Type B pancreatic cell (in vitro differentiated cells): ENCODE results near the gene CPN2. TPM values are rescaled to one million over a fixed set of nuclear protein-coding genes. Genes with fewer than 3 reads are reported as not detected.

Experiments
- DNase-seq: peaks from one replicate; pipeline ENCODE4 v3.0.0; 2021; ENCODE audit warnings: mixed read lengths; ENCODE audit not compliant: unreplicated experiment; ENCODE audit errors: extremely low spot score
- H3K27ac Mint-ChIP-seq: 2 replicates; pipeline ENCODE4 v1.8.0; 2021; ENCODE audit warnings: mild to moderate bottlenecking, mixed read lengths
- H3K27me3 Mint-ChIP-seq: 2 replicates; pipeline ENCODE4 v1.8.0; 2021; ENCODE audit warnings: mixed read lengths
- H3K36me3 Mint-ChIP-seq: 2 replicates; pipeline ENCODE4 v1.8.0; 2021; ENCODE audit warnings: mixed read lengths
- H3K4me1 Mint-ChIP-seq: one replicate; pipeline ENCODE4 v1.8.0; 2021; ENCODE audit warnings: mixed read lengths; ENCODE audit not compliant: unreplicated experiment
- H3K4me3 Mint-ChIP-seq: 2 replicates; pipeline ENCODE4 v1.8.0; 2021; ENCODE audit warnings: mild to moderate bottlenecking, mixed read lengths
- H3K9me3 Mint-ChIP-seq: 2 replicates; pipeline ENCODE4 v1.8.0; 2021; ENCODE audit warnings: mixed read lengths
- CTCF ChIP-seq: fragments of 200-600 bp; sonication (generic); conservative IDR thresholded peaks from 2 replicates; pipeline ENCODE4 v1.5.0; 2021; ENCODE audit warnings: antibody characterized with exemption, mild to moderate bottlenecking
- total RNA-seq: library from RNA; stranded (reverse); gene quantifications from 2 replicates; pipeline ENCODE4 v1.2.1, GENCODE V29; 2021; ENCODE audit warnings: low replicate concordance

Gene CPN2
- total RNA-seq, 1 donor from 2014 or later, result not detected

GRCh38 chr3:194306109-194306686 lies 44.9 kb downstream of the CPN2 start:
- Mint-ChIP-seq H3K27ac (no peak overlapping the region), H3K4me3 (no peak overlapping the region), H3K27me3 (peaks cover 6% of the 10 kb centered on the region), H3K4me1 (peaks cover 40% of the 10 kb centered on the region), H3K36me3 (peaks cover 17% of the 10 kb centered on the region), H3K9me3 (no peaks in the 10 kb centered on the region)
- DNase-seq, result no peak
- no peak for TF ChIP-seq CTCF

GRCh38 chr3:194305356-194306108 lies 45.6 kb downstream of the CPN2 start:
- peaks cover 6% of the 10 kb centered on the region for H3K27me3 Mint-ChIP-seq
- no peak for TF ChIP-seq CTCF
- H3K4me3 Mint-ChIP-seq, result no peak overlapping the region
- H3K4me1 Mint-ChIP-seq, result peaks cover 40% of the 10 kb centered on the region
- H3K36me3 Mint-ChIP-seq, result peaks cover 12% of the 10 kb centered on the region
- no peak overlapping the region for H3K27ac Mint-ChIP-seq
- H3K9me3 Mint-ChIP-seq, result no peaks in the 10 kb centered on the region
- no peak for DNase-seq

GRCh38 chr3:194304186-194304917 lies 46.8 kb downstream of the CPN2 start:
- H3K27me3 Mint-ChIP-seq, result peaks cover 6% of the 10 kb centered on the region
- H3K4me3 Mint-ChIP-seq, result no peak overlapping the region
- peaks cover 12% of the 10 kb centered on the region for H3K36me3 Mint-ChIP-seq
- no peak for DNase-seq
- TF ChIP-seq CTCF, result no peak
- no peak overlapping the region for H3K27ac Mint-ChIP-seq
- H3K9me3 Mint-ChIP-seq, result no peaks in the 10 kb centered on the region
- peaks cover 39% of the 10 kb centered on the region for H3K4me1 Mint-ChIP-seq

- Mint-ChIP-seq H3K9me3 (no peaks in the 10 kb centered on the region), H3K36me3 (peaks cover 9% of the 10 kb centered on the region), H3K27me3 (peaks cover 4% of the 10 kb centered on the region), H3K27ac (no peak overlapping the region), H3K4me1 (peaks cover 36% of the 10 kb centered on the region), H3K4me3 (no peak overlapping the region)
- DNase-seq, result no peak
- no peak for TF ChIP-seq CTCF
Measured at GRCh38 chr3:194303749-194304148, 47.4 kb downstream of the CPN2 start.

GRCh38 chr3:194301730-194302129 lies 49.4 kb downstream of the CPN2 start:
- H3K27me3 Mint-ChIP-seq, result peaks cover 3% of the 10 kb centered on the region
- no peak for TF ChIP-seq CTCF
- no peak overlapping the region for H3K4me3 Mint-ChIP-seq
- no peak for DNase-seq
- no peaks in the 10 kb centered on the region for H3K9me3 Mint-ChIP-seq
- peaks cover 26% of the 10 kb centered on the region for H3K4me1 Mint-ChIP-seq
- no peak overlapping the region for H3K27ac Mint-ChIP-seq
- H3K36me3 Mint-ChIP-seq, result peaks cover 7% of the 10 kb centered on the region
